GM12864 (cell line): ENCODE data around the gene MSI2.

ENCODE experiments used
- DNase-seq: peaks from one replicate; pipeline ENCODE4 v3.0.0-alpha.2; 2011; ENCODE audit warnings: low read depth
- H3K4me3 ChIP-seq: 2 replicates; pipeline ENCODE4 v1.5.1; 2011; ENCODE audit warnings: mild to moderate bottlenecking, low read depth, low read length, control low read depth
- TF ChIP-seq, protein P1 (sequence below): IDR thresholded peaks from 2 replicates; pipeline ENCODE4 v1.5.1; 2011; ENCODE audit warnings: low read depth, mild to moderate bottlenecking, moderate library complexity, low read length, control low read depth, inconsistent platforms; ENCODE audit errors: missing control alignments

MSI2 gene

DNA sequence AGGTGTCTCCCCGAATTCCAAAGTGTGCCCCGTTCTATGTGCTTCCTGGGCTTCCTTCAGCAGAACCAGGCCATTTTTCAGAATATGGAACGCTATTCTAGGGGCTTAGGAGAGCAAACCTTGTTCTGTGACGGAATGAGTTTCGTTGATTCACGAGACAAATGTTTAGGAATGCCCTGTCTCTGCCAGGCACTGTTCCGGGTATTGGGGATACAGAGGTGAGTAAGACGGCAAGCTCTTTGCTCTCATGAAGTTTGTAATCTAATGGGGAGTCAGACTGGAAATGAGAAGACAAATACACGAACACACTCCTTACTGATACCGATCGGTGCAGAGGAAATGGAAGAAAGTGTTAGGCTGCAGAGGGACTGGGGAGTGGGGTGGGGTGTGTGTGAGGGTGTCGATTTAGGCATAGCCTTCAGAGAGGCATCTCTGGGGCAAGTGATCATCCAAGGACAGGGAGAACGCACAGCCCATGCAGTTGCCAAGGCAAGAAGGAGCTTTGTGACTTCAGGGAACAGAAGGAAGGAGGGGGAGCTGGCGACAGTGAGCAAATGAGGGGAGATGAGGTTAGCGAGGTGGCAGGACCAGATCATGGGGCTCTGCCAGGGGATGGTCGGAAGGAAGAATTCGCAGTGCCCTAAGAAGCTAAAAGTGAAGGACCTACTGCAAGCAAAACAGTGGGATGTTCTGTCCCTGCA, 189.6 kb downstream of the MSI2 start:
- TF ChIP-seq, protein P1, sequence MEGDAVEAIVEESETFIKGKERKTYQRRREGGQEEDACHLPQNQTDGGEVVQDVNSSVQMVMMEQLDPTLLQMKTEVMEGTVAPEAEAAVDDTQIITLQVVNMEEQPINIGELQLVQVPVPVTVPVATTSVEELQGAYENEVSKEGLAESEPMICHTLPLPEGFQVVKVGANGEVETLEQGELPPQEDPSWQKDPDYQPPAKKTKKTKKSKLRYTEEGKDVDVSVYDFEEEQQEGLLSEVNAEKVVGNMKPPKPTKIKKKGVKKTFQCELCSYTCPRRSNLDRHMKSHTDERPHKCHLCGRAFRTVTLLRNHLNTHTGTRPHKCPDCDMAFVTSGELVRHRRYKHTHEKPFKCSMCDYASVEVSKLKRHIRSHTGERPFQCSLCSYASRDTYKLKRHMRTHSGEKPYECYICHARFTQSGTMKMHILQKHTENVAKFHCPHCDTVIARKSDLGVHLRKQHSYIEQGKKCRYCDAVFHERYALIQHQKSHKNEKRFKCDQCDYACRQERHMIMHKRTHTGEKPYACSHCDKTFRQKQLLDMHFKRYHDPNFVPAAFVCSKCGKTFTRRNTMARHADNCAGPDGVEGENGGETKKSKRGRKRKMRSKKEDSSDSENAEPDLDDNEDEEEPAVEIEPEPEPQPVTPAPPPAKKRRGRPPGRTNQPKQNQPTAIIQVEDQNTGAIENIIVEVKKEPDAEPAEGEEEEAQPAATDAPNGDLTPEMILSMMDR, result no peak
- no peak overlapping the region for H3K4me3 ChIP-seq
- DNase-seq, result no peak

DNA sequence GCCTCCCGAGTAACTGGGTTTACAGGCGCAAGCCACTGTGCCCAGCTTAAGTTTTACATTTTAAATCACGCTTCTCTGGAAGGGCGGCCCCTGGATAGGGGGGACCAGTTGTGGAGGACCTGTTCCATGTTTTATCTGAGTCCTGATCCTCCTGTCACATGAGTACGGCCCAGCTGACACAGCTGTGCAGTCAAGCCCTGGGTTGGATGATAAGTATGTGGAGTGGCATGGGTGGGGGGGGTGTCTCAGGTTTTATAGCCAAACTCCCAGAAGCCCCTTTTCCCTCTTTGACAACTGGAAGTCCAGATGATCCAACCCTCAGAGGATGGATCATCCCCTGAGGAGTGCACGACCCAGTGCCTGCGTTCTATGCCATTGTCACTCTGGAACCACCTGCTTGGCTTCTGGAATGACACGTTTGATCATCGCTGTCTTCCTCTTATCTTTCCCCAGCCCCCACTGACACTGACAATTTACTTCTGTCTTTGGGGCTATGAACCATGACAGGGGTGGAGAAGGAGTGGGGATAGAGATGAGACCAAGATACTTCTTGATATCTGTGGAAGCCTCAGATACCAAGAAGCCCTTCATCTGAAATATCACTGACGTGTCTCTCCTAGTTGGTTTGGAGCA, 191.2 kb downstream of the MSI2 start:
- no peak for DNase-seq
- no peak overlapping the region for H3K4me3 ChIP-seq
- TF ChIP-seq, protein P1, result no peak

DNA sequence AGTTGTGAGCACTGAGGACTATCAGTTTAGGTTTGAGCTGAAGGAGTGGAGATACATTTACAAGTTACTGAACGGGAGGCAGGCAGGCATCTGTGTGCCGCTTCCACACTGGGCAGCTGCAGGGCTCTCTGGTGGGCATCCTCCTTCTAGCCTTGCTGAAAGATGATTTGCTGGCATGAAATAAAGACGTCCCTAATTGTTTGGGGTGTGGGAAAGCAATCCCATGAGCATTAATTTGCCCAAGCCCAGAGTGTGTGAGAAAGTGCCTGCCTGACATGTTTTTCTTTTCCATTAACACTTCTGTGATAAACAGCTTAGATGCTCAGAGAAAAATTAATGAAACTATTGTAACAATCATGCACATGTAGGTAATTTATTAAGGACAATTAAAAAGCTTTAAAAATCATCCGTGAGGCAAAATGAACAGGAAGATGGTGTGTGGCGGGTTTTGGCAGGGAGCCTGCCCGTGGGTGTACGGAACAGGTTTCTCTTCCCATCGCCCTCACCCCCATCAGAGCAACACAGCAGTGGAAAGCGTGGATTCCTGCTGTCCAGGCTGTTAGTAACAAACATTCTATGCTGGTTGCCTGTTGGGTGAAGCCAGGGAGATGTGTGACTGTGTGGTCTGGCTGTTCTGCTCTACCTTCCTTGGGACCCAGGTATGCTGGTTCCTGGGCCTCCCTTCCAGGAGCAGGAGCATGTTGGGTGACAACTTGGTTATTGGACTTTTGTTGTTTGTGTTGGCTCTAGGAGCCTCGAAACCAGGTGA, 191.9 kb downstream of the MSI2 start:
- TF ChIP-seq, protein P1, result no peak
- DNase-seq, result no peak
- H3K4me3 ChIP-seq, result no peak overlapping the region

DNA sequence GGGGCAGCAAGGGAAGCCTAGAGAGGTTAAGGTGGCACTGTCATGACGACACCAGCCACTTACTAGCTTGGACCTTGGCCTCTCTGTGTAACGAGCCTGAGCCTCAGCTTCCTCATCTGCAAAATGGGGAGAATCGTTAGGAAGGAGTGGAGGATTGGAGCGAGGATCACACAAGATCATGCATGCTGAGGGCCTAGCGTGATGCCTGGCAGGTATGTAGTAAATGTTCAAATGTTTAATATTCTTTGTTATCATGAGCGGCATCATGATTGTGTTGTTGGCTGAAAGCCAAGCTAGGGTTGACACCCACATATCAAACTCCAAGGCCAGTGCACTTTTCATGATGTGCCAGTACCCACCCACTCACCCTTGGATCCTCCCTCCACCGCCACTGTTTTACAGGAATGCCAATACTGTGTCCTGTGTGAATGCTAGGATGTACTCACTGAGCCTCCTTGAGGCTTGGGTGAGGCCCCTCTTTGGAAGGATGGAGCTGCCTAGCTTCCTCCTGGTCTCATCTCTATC, 192.5 kb downstream of the MSI2 start:
- DNase-seq, result no peak
- TF ChIP-seq, protein P1, result no peak
- H3K4me3 ChIP-seq, result no peak overlapping the region

DNA sequence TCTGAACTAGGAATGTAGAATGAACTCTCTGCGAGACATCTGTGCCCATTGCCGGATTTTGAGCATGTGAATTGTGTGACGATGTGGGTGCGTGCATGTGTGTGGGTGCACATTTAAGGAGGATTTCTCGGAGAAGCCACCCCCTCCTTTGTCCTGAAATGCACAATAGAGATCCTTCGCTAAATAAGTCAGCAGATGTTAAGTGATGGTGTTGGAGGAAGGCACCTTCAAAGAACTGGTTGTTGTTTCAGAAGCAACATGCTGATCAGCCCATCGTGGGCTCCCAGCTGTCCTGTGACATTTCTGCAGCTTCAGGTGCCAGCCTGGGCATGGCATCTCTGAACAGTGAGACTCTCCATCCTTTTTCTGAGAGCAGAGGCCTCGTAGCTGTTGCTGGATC, 194.9 kb downstream of the MSI2 start:
- H3K4me3 ChIP-seq, result no peak overlapping the region
- no peak for DNase-seq
- TF ChIP-seq, protein P1, result no peak

DNA sequence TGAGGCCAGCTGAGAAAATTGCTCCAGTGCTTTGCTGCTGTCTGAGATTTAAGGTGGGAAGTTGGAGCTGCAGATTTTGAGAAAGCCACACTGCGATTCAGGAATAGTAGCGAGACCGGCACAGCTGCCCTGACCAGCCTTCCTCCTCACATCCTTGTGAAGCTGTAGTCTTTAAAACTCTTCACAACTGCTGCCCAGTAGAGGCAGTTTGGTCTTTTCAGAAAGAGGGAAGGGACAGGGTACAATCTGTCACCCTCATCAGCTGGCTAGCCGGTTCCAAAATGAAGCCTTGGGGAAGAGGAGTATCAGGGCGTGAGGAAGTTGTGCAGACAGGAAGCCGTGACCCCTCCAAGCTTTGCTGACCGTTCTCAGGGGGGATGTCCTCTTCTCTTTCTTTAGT, 195.3 kb downstream of the MSI2 start:
- TF ChIP-seq, protein P1, result no peak
- no peak for DNase-seq
- H3K4me3 ChIP-seq, result no peak overlapping the region
